Stimulated activated CD8-positive, alpha-beta memory T cell treated with anti-CD3 and anti-CD28 coated beads, Interleukin-15, amount 100 ng/mL, for 1 hour (primary cell): ENCODE measurements around the gene RNASE12.
A peak's percentile ranks its signal among the peaks of the same experiment; 100 is the strongest.
"Not testable (repeated sequence)": the region's sequence is repeated elsewhere in the genome, so short reads cannot be mapped to it uniquely, and the experiment has no call there.

Experiments used
- DNase-seq: peaks from one replicate; pipeline ENCODE4 v3.0.0-alpha.2; 2020; ENCODE audit warnings: low read depth

RNASE12 gene

DNA sequence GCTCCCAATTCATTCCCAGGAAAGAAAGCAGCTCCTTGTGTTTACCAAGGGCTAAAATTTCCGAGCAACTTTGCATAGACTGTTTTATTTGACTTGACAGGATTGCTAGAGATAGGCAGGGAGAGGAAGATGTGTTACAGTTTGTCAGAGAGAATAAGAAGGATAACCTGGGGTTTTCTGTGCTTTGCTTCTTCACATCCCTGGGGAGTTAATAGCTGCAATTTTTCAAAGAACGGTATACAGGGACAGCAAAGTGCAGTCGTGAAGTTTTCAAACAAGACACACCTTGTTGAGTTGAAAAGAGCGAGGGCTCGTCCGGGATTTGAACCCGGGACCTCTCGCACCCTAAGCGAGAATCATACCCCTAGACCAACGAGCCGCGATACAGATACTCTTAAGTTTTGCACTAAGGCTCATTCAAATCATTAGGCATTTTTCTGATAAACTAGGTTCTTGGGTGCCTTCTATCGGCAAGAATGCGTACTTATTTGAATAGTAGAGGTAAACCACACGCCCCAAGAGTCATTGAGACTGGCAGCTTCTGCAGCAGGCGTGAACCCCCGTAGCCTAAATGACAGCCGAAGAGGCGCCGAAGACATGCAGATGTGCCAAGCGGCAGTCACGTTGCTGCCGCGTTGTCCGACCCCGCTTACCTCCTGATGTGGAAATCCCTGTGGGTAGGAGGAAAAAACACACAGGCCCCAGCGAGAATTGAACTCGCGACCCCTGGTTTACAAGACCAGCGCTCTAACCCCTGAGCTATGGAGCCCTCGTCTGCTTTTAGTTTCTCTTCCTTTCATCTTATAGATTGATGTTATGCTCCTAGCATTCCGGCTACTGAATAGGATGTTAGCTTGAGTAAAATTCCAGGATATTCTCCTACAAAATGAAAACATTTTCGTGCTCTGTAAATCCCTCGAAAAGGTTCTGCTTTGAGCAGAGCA lies 22.2 kb upstream of the RNASE12 start:
- peak; percentile 61 for DNase-seq

DNA sequence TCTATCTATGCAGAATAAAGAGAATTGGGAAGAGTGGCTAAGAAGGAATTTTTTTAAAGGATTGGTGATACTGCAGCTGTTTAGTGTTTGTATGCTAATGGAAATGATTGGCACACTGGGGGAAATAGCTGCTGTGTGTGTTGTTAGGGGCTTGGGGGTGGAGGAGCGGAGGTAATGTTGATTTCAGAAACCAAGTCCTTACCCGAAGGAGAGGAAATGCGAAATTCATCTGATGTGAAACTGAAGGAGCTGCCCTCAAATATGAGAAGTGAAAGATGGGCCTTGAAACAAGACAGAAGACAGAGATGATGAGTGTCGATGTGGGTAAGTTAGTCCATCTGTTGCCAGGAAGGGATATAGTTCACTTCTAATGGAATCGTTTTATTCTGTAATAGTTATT lies 21.2 kb upstream of the RNASE12 start:
- DNase-seq, result no peak

DNA sequence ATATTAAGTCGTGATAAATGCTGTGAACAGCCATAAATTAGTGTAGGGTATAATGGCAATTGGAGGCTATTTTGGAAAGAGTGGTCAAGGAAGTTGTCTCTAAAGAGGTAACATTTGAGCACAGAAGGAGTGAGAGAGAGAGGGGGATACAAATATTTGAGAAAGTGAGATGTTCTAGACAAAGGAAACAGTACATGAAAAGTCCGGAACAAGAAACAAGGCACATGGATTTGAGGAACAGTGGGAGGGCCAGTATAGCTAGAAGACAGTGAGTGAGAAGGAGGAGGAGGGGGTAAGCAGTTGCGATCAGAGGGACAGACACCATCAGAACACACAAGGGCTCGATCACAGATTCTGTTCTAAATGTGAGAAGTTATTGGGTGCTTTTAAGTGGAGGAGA lies 20.1 kb upstream of the RNASE12 start:
- DNase-seq, result no peak

DNA sequence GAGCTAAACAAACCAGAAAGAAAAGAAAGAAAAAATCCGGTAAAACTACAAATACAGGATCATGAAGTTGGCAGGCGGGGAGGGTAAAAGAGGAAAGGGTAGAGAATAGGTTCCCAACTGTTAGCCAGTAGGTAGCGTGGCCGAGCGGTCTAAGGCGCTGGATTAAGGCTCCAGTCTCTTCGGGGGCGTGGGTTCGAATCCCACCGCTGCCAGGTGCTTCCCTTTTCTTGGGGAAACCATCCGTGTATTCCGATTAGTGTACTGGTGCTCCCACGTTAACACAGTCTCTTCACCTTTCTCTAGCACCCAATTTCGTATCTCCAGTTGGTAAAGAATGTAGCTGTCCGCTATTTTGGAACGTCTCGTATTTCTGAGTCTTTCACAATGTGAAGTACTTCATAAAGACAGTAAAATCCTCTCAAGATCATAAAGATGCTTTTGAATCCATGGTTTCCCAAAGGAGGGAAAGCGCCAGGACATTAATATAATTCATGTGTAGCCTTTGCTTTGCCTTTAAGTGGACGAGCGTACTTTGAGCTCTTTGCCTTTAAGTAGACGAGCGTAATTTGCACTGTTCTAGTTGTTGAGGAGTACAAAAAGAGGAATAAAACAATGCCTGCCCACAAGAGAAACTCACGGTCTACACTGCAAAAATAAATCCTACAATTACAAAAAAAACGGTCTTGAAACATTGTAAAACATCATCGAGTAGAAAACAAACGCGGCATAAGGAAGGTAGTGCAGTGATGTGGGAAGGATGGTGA lies 19.0 kb upstream of the RNASE12 start:
- DNase-seq, result peak; percentile 42

DNA sequence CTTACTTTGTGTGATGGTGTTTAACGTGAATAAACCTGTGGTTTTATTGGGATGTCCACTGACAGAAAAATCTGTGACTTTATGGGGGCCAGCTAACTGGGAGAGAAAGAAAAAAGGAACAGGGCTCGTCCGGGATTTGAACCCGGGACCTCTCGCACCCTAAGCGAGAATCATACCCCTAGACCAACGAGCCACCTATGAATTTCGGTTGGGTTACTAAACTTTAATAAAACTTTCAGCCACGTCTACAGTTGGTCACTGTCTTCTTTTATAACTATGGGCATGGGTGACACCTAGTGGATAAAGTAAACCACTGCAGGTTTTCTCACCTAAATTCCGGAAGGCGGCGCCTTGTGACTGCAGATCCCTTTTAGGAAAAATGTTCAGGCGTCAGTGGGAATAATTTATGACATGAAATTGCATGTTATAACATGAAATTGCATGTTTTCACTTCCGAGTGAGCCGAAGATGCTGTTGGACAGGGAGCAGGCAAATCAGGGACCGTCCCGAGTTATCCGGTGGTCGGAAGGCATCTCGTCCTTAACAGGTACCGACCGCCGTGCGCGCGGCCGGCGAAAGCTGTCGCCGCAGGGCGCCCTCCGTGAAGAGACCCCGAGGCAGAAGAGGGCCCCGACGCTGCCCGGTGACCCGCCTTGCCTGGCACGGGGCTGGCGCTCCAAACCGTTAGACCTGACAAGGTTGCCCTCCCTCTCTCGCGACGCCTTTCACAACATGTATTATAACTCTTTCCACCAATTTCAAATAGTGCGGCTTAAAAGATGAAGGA lies 18.2 kb upstream of the RNASE12 start:
- DNase-seq, result no peak

DNA sequence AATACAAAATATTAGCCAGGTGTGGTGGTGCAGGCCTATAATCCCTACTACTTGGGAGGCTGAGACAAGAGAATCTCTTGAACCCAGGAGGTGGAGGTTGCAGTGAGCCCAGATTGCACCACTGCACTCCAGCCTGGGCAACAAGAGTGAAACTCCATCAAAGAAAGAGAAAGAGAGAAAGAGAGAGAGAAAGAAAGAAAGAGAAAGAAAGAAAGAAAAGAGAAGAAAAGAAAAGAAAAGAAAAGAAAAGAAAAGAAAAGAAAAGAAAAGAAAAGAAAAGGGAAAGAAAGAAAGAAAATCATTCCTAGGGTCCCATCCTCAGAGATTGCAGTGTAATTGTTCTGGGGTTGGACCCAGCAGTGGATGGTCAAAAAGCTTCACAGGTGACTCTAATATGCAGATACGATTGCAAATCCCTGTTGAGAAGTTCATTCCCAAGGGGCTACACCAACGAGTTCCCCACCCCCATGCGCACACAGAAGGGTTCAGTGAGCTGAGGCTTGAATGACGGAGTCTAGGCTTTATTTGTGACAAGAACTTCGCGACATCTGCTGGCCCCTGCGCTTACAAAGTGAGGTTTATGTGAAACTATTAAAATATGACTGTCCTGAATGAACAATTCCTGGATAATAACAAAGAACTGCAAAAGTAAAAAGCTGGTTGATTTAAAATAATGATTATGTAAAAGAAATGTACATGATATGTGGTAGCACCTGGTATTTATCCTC lies 17.4 kb upstream of the RNASE12 start:
- no peak for DNase-seq

DNA sequence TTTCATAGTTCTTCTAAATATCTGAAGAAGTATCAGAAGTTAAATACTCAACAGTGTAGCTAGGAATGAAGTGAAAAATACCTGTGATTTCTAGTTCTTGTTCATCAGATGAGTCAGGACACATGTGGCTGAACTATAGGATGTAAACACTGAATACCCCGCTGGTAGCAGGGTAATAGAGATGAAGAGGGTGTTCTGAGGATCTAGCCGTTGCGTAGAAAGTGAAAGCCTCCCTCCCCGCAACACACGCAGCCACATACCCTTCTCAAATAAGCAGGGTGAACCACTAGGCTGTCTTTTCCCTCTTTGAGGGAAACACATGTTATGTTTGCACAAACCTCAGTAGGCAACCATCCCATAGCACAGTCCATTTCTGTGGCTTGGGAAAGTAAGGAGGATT lies 16.4 kb upstream of the RNASE12 start:
- no peak for DNase-seq

DNA sequence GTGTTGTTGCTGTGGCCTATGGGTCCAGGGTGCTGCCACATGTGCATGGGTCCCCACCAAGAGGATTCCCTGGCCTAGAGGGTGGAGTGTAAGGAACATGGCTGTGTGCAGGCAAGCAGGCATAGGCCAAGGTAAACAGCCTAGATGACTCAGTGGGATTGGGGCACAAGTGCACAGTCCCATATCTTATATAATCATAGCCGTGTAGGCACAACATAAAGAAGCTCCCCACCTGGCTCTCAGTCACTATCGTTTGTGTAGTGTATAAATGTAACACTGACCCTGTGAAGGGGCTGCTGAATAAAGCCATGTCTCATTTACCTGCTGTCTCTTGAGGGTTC lies 15.7 kb upstream of the RNASE12 start:
- no peak for DNase-seq

DNA sequence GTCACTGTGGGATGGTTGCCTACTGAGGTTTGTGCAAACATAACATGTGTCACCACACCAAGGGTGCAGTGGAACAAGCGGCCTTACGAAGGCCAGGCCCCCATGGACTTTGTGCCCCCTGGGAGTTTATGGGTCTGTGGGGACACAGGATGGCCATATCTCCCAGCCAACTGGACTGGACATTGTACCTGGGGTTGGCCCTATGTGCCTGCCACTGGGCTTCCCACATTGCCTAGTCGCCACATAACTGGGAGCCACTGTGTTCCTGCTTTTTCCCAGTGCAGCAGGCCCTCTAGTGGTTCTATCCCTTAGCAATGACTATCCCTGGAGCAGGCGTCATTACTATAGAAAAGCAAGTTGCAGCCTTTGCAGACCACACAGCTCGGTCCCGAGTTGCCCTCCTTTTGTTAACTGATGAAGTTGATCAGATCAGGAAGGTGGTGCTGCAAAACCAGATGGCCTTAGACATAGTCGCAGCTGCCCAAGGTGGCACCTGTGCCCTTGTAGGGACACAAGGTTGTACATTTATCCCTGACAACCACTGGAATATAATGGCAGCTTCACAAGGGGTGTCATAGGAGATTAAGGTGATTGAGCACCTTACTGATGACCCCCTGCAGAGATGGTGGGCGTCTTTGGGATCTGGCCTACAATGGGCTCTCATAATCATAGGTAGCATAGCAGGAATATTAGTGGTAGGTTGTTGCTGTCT lies 15.2 kb upstream of the RNASE12 start:
- no peak for DNase-seq

DNA sequence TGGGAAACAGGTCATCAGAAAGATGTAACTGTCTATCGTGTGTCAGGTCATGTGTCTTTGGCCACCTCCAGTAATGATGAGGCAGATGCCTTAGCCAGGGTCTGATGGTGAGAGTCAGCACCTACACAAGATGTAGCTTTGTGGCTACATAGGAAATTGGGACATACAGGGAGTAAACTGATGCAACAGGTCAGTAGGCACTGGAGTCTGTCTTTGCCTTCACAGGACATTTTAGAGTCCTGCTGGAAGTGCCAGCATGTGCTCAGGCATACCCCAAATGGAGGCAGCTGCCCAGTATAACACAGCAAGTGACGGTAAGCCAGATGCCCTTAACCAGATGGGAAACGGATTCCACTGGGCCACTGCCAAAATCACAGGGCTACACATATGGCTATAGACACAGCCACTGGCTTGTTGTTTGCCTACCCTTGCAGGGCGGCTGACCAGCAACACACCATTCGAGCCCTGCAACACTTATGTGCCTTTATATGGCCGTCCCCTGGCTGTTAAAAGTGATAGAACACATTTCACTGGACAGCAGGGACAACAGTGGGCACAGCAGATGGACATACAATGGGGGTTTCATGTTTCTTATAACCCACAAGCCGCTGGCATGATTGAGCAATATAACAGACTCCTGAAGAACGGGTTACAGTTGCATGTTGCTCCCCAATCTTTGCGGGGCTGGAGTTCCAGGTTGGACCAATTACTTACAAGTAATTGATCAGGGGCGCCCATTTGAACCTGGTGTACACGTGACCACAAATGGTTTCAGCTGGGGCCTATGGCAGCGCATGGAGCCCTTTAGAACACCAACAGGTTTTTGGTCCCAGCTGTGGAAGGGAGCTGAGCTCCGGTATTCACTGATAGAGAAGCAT lies 12.9 kb upstream of the RNASE12 start:
- DNase-seq, result no peak

DNA sequence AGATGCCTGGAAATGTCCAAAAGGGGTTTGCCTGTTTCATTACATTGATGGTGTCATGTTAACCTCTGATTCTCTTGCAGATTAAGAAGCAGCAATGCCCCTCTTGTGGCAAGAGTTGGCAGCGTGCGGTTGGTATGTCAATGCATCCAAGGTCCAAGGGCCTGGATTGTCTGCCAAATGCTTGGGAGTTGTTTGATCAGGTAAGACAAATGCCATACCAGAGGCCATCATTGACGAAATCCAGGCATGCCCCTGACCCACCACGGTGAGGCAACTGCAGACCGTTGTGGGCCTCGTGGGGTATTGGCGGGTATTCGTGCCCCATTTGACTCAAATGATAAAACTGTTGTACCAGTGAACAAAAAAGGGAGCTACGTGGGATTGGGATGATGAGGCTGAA lies 11.4 kb upstream of the RNASE12 start:
- no peak for DNase-seq

DNA sequence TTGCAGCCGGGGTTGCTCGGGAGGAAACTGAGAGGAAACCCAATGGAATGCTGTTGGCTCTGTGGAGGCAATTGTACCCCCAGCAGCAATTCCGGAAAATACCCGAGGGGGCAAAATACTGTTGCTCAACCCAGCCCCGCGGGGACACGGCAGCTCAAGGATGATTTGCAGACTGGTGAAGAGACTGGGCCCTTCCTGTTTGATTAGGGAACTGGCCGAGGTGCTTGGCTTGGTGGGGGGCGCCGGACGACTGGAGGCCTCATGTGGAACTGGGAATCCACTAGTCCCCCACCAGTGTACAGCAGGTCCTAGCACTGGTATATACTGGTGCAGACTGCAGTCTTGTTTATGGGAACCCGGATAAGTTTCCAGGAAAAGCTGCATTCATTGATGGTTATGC lies 10.3 kb upstream of the RNASE12 start:
- DNase-seq, result no peak

DNA sequence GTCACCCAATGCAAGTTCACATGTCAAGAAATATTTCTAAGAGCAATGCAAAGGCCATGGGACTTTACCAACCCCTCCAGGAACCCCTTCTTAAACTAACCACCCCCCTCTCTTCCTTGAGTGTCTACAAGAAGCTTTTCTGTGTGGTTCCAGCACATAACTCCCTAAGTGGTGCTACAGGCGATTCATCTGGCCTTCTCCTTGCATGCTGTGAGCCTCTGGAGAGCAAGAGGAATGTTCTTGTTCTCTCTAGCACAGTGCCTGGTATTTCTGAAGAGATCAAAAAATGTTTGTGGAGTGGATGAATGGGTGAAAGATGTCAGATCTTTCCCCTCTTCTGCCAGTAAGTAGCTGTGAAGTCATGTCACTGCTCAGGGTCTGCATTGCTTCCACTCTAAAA lies 5.9 kb upstream of the RNASE12 start:
- DNase-seq, result no peak

DNA sequence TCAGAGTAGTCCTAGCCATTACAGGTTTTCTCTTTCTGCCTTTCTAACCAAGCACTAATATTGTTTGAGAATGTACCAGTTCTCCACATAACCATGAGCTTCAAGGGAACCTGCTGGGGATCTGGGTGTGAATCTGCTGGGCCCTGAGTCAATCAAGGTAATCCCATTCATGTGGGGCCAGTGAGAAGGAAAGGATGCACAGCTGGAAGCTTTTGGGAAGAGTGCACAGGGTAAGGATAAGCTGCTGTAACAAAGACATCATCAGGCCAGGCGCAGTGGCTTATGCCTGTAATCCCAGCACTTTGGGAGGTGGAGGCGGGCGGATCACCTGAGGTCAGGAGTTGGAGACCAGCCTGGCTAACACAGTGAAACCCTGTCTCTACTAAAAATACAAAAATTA lies 4.5 kb upstream of the RNASE12 start:
- not testable (repeated sequence) for DNase-seq

DNA sequence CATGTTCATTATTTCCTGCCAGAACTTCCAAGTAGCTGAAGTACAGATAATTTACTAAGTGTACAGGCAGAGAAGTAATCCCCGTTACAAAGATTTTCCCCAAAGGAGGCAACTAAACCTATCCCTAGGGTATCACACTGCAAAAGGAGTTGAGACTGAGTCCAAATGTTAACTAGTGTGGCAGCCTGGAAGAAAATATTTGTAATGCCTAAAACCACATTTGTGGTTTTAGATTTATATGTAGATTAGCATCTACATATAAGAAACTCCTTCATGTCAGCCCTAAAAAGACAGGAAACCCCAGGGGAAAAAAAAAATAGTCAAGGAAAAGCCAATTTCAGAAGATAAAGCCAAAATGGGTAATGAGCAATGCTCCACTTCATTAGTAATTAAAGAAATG lies 1.4 kb upstream of the RNASE12 start:
- no peak for DNase-seq

DNA sequence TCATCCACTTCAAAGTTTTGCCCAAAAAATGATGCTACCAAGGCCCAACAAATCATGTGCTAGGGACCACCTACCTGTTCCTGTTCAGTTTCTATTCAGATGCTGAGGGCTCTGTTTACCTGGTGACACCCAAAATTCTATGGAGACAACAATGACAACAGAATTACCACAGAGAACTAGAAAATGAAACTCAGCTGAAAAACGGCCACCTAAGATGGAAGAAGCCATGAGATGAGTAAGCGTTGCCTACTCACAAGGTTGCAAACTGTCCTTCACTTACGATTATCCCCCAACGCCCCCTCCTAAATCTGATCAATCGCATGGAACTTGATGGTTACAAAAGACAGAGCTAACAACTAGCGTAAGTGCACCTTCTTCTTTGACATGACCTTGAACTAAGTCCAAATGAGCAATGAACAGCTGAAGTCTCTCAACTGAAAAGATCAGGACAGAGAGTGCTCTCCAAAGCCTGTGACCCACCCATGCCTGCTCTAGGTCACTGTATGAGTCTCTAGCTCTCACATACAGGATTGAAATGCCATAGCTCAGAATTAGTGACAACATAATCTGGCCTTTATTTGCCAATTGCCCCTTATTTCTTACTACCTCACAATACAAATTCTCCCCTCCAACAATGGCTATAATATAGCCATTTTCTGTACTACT lies 3.6 kb downstream of the RNASE12 start, which contains the start of gene RNASE11:
Gene RNASE11, minus strand, starts transcription at position 513 of the 666 bp plus-strand sequence.
- no peak for DNase-seq

DNA sequence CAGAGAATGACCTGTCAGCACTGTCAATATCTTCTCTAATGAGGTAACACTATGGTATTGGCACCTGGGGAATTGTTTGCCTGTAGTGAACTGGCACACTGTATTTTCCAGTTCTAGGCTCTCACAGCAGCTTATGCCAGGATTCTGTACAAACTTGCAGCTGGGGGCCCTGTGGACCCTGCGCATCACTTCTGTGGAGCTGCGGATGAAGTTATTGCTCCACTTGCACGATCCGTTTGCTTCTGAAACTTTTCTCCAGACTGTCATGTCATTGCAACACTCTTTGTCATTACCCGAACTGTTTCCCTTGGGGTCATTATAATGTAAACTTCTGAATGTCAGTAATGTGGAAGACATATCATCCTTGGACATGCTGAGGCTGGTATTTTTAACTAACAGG lies 7.3 kb downstream of the RNASE12 start:
- DNase-seq, result no peak

DNA sequence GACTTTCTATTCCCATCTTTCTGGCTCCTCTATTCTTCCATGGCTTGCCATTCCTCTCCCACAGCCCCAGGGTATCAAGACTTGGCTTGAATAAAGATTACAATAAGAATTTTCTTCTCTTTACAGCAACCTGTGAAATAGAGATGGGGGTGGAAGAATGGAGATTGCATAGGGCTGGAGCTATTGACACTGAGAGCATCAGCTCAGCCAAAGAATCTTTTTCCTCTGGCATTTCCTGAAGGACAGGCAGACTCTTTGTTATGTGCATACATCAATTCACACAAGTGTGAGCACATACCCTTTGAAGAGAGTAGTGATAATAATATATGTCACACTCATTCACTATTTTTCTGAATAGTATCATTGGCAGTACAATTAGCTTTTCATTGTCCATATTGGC lies 8.0 kb downstream of the RNASE12 start:
- no peak for DNase-seq

DNA sequence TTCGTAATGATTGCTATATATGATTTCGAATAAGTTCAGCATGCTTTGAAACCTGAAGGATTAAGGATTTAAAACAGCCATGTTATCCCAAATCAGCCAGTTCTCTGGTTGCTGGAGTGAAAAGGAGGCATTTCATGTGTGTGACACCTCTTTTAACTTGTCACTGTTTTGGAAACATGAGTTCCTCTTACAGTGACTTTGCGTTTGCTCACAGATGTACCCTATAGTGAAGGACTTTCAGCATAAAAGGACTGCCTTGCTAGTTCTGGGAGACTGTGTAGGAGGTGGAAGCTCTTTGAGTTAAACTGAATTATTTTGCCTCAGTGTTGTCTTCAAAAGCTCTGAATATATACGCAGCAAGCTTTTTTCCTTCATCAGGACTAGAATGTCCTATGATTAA lies 10.9 kb downstream of the RNASE12 start:
- no peak for DNase-seq
